SHP77 (cell line): Measurements from ENCODE around the gene KLHDC2.
A peak's percentile ranks its signal among the peaks of the same experiment; 100 is the strongest.
"Not testable (repeated sequence)": the region's sequence is repeated elsewhere in the genome, so short reads cannot be mapped to it uniquely, and the experiment has no call there.

Source experiments
- DNase-seq, 2 experiments: peaks; one replicate each; lab custom pipeline; 2025; lab: John Stamatoyannopoulos, UW

KLHDC2 gene, protein sequence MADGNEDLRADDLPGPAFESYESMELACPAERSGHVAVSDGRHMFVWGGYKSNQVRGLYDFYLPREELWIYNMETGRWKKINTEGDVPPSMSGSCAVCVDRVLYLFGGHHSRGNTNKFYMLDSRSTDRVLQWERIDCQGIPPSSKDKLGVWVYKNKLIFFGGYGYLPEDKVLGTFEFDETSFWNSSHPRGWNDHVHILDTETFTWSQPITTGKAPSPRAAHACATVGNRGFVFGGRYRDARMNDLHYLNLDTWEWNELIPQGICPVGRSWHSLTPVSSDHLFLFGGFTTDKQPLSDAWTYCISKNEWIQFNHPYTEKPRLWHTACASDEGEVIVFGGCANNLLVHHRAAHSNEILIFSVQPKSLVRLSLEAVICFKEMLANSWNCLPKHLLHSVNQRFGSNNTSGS

DNA sequence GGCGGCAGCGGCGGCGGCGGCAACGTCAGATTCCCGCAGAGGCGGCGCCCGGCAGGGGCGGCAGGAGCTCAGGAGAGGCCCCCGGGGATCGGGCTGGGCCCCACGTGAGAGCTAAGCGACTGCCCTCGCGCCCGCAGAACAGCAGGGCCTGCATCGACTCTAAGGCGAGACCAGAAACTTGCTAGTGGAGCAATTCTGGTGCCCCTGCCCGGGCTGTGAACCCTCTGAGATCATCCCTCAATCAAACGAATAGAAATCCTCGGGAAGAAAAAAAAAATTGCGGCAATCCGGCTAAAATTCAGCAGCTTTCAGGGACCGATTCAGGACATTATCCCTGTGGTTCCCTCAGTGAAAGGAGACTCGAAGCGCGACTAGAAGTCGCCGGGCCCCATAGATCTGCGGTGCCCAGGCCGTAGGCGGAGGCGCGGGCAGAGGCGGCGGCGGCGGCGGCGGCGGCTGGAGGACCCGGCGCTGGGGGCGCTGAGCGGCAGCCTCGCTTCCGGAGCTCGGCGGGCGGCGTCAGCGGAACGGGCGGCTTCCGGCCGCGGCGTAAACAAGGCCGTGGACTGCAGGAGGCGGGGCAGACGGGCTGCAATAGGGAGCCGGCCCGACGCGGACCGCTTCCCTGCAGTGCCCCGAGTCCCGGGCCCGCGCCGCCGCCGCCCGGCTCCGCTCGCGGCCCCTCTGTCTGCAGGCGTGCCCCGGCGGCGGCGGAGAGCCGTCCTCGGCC is at the start of gene KLHDC2:
KLHDC2 (plus strand) TSS at position 583 of the 730 bp plus-strand sequence. CDS start 316 bp downstream, outside the sequence.
- peak; percentile 64 to 87 for DNase-seq

DNA sequence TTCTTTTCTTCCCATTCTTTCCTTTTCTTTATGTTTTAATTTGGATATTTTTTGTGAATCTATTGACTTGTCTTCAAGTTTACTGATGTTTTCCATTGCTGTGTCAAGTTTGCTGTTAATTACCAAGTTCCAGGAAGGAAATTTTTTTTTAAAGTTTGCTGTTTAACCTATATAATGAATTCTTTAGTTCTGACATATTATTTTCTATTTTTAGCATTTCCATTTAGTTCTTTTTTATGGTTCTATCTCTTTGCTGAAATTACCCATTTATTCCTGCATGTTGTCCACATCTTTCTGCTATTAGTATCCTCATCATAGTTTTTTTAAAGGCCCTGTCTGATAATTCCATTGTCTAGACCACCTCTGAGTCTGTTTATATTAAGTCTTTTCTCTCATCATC is 47.2 kb upstream of the KLHDC2 start:
- DNase-seq = no peak

DNA sequence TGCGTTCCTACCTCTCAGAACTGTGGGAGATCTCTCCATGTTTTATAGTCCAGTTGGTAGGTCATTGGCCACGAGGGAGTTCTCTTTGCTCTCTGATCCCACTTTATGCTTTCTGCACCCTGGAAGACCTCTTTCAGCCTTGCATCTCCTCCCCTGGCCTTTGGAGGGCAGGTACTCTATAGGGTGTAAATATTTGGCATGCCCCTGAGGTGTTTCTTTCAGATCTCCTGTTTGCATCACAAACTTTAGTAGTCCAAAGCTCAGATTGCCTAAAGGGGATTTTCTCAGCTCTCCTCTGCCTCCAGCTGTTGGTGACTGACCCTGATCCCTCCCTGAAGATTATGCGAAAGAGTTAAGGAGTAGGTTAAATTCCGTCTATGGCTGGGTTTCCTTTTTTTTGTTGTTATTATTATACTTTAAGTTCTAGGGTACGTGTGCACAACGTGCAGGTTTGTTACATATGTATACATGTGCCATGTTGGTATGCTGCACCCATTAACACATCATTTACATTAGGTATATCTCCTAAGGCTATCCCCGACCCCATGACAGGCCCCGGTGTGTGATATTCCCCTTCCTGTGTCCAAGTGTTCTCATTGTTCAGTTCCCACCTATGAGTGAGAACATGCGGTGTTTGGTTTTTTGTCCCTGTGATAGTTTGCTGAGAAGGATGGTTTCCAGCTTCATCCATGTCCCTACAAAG is 46.1 kb upstream of the KLHDC2 start:
- not testable (repeated sequence) for DNase-seq

DNA sequence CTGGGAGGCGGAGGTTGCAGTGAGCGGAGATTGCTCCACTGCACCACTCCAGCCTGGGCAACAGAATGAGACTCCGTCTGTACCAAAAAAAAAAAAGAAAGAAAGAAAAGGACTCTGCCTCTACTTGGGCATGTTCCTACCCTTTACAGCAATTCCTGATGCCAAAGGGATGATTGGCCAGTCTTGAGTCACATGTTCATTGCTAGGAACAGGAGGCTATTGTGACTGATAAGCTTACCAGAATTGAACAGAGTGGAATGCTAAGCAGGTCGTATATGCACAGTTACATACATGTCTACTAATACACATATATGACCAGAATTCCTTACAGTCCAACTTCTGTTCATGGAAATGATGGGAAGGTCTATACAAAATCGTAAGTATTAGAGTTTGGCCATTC is 40.8 kb upstream of the KLHDC2 start:
- DNase-seq = no peak

DNA sequence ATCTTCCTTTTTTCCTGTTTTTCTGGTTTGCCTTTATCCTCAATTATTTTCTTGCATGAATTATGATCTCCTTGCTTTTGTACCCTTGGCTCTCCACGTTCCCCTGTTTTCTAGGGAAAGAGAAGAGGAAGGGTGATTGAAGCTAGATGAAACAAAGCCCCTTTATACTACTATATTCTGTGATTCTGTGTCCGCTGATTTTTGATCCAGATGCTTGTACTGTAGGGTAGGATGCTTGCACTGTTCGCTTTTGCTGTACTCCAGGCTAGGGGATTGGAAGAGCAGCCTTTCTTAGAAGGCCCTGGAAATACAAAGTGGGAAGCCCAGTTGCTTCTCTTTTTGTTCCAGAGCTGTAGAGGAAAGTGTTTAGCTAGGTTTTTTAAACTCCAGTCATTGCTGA is 35.1 kb upstream of the KLHDC2 start:
- no peak for DNase-seq

DNA sequence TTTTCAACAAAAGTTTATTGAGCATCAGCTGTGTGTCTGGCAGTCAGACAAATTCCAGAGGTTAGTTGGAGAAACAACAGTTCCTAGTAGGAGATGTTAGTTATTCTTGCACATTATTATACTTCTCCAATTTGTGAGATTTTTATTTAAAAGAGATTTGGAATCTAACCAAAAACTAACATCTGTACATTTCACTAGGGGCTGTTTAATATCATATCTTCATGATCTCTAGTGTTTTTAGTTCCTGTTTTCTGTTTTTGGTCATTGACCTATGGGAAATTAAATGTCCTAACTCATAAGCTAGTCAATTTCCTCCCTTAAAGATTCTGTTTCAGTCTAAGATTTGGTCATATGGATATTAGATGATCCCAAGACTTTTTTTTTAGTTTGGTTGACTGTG is 34.1 kb upstream of the KLHDC2 start:
- no peak for DNase-seq

DNA sequence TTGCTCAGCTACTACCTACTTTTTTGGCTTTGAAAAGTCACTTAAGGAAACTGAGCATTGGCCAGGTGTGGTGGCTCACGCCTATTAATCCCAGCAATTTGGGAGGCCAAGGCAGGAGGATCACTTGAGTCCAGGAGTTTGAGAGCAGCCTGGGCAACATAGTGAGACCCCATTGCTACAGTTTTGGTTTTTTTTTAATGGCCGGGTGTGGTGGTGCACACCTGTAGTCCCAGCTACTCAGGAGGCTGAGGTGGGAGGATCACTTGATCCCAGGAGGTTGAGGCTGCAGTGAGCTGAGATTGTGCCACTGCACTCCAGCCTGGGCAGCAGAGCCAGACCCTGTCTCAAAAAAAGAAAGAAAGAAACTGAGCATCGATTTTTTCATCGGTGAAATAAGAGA is 32.3 kb upstream of the KLHDC2 start:
- not testable (repeated sequence) for DNase-seq

DNA sequence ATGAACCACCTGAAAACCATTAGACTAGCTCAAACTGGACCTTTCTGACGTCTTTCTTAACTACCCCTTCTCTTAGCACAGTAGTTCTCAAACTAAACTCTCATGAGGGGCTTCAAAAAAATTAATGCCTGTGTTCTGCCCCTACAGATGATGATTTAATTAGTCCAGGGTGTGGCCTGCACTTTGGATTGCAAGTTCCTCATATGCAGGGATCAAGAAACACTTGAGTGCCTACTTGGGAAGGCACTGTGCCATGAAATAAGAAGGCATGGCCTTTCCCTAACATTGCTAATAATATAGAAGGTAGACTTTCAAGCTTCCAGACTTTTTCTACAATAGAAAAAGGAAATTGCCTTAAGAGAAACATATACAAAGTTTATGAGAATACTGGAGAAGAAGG is 22.8 kb upstream of the KLHDC2 start:
- DNase-seq = no peak

DNA sequence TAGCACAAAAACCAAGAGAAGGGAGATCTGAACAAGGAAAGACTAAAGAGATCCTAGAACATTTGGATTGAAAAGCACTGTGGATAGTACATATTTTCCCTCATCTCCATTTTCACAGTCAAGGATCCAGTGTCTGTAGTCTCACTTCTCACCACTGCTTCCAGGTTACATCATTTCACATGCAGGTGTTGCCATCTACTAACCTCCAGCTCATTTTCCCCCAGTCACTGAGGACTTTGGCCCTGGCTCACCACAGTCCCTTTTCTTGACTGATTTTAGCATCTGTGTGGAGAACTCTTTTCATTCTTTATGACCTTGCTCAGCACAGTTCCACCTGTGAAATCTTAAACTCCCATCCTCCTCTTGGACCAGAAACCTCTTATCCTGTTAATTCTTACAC is 21.5 kb upstream of the KLHDC2 start:
- not testable (repeated sequence) for DNase-seq

DNA sequence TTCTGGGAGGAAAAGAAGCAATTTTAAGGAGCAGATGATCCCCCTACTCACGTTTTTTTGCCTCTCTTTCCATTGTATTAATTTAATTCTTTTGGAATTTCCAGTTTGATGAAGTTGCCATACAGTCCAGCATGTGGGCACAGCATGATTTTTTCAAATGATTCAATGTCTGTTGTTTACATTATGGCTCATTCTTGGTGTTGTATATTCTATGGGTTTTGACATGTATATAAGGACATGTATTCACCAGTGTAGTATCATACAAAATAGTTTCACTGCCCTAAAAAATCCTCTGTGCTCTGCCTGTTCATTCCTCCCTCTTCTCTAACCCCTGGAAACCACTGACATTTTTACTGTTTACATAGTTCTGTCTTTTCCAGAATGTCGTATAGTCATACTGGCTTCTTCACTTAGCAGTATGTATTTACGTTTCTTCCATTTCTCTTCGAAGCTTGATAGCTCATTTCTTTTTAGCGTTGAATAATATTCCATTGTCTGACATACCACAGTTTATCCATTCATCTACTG is 13.3 kb upstream of the KLHDC2 start:
- DNase-seq = no peak

DNA sequence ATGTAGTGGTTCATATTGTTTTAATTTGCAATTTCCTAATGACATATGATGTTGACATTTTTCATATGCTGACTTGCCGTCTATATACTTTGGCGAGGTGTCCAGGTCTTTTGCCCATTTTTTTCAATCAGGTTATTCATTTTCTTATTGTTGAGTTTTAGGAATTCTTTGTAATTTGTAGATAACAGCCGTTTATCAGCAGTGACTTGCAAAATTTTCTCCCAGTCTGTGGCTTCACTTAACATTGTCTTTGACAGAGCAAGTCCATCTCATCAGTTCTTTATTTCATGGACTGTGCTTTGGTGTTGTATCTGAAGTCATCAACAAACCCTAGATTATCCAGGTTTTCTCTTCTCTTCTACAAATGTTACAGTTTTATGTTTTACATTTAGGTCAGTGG is 12.6 kb upstream of the KLHDC2 start:
- DNase-seq = no peak

DNA sequence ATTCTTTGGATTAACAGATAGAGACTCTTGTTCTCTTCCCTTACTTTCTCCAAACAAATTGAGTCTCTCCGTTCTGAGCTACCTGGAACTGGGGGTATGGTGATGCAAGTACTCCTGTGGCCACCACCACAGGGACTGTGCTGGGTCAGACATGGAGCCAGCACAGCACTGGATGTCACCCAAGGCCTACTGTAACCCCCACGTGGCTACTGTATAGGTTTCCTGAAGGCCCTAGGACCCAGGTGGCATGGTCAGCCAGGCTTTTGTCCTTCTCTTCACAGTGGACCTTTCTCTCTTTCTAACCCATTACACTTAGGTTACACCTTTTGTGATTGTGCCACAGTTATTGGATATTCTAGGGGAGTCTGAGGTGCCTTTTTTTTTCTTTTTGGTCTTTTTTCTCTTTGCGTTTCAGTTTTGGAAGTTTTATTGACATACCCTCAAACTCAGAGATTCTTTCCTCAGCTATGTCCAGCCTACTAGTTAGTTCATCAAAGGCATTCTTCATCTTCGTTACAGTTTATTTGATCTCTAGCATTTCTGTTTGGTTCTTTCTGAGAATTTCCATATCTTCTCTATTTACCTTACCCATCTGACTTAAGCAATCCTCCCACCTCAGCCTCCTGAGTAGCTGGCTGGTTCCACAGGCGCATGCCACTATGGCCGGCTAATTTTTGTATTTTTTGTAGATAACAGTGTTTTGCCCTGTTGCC is 6.0 kb upstream of the KLHDC2 start:
- DNase-seq = no peak

DNA sequence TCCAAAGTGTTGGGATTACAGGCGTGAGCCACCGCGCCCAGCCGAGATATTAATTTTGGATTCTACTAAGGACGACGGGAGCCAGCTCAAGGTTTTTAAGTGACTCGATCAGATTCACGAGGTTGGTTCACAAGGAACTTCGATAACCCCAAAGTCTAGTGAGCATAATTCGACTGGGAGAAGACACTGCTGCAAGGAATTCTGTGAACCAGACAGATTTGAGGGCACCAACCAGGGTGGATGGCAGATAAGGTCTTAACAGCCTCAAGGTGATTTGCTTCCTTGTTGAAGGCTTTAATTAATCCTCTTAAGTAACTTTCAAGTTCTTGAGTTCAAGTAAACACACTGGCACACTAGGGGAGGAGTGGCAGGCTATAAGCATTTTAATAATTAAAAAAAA is 1.1 kb upstream of the KLHDC2 start:
- no peak for DNase-seq

DNA sequence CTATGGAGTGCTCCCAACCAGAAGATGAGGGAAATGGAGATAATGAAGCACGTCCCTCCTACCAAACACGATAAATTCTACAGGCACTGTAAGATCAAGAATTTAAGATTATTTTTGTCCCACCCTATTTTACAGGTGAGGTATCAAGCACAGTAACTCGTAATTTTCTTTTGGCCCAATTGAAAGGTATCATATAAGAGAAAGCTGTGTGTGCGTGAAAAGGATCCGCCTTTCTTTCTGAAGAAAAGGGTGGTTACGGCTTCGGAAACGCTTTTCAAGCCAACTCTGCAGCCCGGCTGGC is 733 bp upstream of the KLHDC2 start:
- no peak for DNase-seq

DNA sequence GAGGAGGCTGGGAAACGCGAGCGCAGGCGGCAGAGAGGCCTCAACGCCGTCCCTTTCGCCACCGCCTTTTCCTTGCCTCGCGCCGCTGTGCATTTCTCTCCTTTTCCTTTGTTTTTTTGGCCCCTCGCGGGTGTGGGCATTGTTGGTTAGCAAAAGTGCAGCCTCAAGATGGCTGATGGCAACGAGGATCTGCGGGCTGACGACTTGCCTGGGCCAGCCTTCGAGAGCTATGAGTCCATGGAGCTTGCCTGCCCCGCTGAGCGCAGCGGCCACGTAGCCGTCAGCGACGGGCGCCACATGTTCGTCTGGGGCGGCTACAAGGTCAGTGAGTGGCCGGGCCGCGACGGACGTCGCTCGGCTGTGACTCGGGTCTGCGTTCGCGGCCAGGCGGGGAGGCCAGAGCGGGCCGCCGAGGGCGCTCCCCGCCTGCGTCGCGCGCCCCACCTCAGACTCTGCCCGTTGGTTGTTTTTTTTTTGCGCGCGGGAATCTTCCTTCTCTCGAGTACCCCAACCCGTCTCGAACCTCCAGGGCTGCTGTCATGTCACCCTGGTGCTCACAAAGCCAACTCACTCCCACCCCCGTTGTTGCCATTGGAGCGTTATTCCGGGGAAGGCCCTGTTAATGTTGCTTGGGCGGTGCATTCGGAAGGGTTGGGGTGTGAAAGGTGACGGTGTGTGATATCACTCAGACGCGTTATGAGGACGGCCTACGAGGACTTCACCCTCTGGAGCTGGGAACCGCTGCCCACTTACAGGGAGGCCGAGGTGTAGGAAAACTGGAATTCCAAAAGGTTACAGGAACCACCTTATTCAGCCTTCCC is 558 bp downstream of the KLHDC2 start:
- DNase-seq = peak; percentile 16 to 37

DNA sequence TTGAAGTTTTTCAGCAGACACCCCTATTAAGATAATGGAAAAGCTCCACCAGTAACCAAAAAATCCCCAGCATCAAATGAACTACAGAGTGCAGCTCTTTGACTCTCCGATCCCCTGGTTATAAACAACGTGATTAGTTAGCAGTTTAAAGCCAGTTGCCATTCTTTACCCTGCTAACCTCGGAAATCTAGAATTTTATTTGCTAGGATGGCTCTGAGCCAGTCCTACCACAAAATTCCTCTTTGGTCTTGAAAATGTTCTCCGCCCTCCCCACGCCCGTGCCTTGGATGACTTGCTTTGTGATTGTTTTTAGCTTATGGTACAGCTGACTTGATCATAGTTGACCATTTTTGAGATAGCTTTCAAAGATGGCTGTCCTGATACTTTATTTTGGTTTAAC is 1.2 kb downstream of the KLHDC2 start:
- no peak for DNase-seq

DNA sequence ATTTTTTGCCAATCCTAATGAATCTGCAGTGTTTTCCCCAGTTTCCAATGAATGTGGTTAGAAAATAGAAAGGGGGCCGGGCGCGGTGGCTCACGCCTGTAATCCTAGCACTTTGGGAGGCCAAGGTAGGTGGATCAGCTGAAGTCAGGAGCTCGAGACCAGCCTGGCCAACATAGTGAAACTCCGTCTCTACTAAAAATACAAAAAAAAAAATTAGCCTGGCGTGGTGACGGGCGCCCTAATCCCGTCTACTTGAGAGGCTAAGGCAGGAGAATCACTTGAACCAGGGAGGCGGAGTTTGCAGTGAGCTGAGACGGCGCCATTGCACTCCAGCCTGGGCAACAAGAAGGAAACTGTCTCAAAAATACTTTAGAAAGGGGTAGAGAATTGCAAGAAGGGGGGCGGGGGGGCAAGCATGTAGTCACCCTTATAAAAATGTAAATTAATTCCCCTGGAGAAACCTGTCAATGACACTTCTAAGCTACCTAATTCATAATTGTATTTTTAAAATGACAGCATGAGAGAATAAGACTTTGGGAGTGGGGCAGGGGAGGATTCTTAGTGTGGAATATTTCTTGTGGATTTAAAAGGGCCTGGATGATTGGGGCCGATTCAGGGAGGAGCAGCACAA is 1.7 kb downstream of the KLHDC2 start:
- no peak for DNase-seq

DNA sequence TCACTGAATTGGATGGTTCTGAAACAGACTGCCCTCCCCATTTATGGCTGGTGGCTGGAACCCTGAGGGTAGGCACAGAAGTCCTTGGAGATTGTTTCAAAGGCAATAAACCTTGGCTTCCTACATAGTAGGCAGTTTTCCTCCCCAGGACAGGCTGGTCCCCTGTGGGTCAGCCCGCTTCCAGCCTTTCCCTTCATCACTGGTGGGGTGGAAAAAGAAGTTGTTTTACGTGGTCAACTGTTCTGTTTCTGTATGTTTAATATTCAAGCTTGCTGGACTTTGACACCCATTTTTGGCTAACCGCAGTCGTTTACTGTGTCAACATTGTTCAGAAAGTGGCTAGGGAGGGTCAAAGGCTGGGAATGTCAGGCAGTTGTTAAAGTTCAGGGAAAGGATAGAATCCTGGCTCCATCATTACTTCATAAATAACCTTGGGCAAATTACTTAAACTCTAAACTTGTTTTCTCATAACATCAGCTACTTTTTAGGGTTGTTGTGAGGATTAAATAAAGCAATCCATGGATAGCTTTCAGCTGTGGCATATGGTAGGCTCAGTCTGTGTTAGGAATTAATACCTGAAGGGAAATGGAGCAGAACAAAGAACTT is 2.4 kb downstream of the KLHDC2 start:
- no peak for DNase-seq

DNA sequence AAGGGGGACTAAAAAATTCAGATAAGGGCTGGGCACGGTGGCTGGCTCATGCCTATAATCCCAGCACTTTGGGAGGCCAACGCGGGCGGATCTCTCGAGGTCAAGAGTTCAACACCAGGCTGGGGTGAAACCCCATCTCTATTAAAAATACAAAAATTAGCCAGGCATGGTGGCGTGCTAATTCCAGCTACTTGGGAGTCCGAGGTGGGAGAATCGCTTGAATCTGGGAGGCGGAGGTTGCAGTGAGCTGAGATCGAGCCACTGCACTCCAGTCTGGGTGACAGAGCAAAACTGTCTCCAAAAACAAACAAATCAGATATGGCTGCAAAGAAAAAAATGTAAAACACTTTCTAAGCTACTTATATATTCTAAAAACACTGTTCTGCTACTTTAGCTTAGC is 3.7 kb downstream of the KLHDC2 start:
- not testable (repeated sequence) for DNase-seq

DNA sequence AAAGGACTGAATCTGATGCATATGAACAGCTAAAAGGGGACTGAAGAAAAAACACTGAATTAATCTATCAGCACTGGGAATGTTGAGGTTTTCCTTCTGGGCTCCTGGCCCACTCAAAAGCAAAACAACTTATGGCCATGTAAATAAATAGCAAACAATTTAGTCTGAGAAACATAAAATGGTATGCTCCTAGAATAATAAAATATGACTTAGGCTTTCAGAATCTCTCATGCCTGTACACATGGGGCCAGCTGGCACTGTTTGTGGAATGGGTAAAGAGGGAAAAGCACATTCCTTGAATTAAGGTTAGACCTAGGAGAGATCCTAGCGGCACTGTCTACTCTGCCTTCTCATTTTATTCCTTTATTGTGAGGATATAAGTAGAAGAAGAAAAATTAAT is 6.2 kb downstream of the KLHDC2 start:
- no peak for DNase-seq
